Dermis microvascular lymphatic vessel endothelial cell (primary cell): ENCODE results near the gene MRPS35. TPM values are rescaled to one million over a fixed set of nuclear protein-coding genes. Genes with fewer than 3 reads are reported as not detected.
A peak's percentile ranks its signal among the peaks of the same experiment; 100 is the strongest.

Experiments used
- DNase-seq, 2 donors: peaks; one replicate each; pipeline versions ENCODE4 v3.0.0 to v3.0.0-alpha.2; 2010; ENCODE audit warnings: low read depth in 2 of 2
- total RNA-seq: library from RNA; depleted of rRNA; stranded (reverse); fragments of >200 nt; gene quantifications from 2 replicates; pipeline ENCODE4 v1.2.1, GENCODE V29; 2014

The MRPS35 gene
- total RNA-seq, 1 donor from 2014 or later = 33.8 TPM

GRCh38 chr12:27772328-27773049, 61.9 kb downstream of the MRPS35 start:
- DNase-seq = peak in 1 of 2 donors; percentile 33

- no peak for DNase-seq
Observed at GRCh38 chr12:27777141-27777540, 66.5 kb downstream of the MRPS35 start.

DNA sequence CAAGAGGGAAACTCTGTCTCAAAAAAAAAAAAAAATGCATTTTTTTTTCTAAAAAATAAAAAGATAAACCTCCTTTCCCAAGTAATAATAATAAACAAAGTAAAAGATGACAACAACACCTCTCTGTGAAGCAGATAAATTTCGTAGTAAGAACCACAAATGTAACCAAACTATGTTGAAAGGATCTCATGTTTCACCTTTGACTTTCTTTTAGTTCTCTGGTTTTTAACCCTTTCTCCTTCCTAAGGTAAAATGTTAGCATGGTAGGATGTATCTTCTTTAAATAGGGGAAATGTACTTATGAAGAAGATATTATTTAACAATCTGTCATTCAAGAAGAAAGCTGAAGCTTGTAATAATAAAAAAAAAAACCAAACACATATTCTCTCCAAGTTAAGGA, 67.6 kb downstream of the MRPS35 start:
- DNase-seq = no peak

DNA sequence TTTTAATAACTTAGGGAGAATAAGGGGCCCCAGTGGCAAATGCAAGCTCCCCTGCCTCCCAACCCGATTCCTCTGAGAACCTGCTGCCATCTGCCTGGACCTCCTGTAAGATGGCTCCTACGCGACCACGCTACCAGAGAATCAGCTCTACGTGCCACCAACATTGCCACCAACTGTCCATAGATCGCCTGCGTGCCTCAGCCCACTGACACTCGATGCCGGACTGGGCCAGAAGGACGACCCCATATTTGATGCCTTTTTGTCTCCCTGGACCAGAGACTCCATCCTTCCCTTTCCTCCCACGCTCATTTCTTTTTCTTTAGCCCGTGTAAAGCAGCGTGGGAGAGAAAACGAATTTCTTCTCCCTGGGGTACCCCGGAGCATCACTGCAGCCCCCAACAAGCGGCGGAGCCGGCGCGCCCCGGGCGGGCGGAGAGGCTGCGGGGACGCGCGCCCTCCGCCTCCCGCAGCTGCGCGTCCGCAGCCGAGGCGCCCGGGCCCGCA, 68.8 kb downstream of the MRPS35 start:
- peak in 1 of 2 donors; percentile 14 for DNase-seq

DNA sequence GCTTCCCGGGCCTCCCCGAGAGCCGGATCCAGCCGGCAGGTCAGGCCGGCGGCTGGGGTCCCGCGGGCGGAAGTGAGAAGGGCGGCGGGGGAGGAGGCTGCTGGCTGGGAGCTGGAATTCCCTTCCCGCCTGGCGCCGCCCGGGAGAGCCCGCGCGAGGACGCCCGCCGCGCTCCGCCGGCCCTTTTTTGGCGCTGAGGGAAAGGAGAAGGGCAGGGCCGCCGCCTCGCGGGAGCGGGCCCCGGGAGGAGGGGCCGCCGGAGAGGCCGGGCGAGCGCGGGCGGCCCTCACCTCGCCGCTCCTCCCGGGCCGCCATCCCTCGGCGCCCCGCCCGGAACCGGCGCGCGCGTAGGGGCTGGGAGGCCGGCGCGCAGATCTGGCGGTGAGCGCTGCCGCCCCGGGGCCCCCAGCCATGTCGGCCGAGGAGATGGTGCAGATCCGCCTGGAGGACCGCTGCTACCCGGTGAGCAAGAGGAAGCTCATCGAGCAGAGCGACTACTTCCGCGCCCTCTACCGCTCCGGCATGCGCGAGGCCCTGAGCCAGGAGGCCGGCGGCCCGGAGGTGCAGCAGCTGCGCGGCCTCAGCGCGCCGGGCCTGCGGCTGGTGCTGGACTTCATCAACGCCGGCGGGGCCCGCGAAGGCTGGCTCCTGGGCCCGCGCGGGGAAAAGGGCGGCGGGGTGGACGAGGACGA, 69.4 kb downstream of the MRPS35 start, which contains the start of the genes KLHL42 and MANSC4:
KLHL42 (plus strand) TSS at position 314 of the 692 bp plus-strand sequence; CDS start at position 412, 98 bp downstream.
MANSC4 (minus strand) TSS at position 317 of the 692 bp plus-strand sequence. CDS start 8,960 bp downstream, outside the sequence.
- peak; percentile 31 to 75 for DNase-seq

DNA sequence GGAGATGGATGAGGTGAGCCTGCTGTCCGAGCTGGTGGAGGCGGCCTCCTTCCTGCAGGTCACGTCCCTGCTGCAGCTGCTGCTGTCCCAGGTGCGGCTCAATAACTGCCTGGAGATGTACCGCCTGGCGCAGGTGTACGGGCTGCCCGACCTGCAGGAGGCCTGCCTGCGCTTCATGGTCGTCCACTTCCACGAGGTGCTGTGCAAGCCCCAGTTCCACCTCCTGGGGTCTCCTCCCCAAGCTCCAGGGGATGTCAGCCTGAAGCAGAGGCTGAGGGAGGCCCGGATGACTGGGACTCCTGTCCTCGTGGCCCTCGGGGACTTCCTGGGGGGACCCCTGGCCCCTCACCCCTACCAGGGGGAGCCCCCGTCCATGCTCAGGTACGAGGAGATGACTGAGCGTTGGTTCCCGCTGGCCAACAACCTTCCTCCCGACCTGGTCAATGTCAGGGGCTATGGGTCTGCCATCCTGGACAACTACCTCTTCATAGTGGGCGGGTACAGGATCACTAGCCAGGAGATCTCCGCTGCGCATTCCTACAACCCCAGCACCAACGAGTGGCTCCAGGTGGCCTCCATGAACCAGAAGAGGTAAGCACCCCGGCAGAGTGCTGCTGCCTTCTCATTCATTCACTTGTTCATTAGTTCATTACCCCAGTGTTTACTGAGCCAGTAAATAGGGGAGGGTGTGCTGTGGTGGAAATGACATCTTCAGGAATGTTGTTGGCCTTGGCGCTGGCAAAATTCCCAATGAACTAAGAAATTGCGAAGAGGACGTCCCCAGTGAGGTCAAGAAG, 70.2 kb downstream of the MRPS35 start:
- peak in 1 of 2 donors; percentile 58 for DNase-seq

GRCh38 chr12:27781680-27782079, 71.0 kb downstream of the MRPS35 start:
- no peak for DNase-seq

DNA sequence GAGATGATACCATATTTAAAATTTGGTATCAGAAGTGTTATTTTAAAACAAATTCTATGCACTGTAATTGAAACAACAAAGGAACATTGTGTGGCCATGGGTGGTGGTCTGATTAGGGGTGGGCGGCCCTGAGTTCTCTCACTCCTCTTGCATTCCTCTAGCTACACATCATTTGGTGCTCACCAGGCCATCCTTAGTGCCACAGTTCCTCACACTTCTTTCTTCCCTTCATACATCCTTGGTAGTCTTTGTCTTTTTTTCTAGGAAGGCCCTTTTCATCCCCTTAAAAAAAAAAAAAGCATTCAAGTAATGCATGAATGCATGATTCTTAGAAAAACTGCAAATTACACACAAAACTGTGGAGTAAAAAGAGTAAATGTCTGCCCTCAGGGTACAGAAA, 71.8 kb downstream of the MRPS35 start:
- no peak for DNase-seq

DNA sequence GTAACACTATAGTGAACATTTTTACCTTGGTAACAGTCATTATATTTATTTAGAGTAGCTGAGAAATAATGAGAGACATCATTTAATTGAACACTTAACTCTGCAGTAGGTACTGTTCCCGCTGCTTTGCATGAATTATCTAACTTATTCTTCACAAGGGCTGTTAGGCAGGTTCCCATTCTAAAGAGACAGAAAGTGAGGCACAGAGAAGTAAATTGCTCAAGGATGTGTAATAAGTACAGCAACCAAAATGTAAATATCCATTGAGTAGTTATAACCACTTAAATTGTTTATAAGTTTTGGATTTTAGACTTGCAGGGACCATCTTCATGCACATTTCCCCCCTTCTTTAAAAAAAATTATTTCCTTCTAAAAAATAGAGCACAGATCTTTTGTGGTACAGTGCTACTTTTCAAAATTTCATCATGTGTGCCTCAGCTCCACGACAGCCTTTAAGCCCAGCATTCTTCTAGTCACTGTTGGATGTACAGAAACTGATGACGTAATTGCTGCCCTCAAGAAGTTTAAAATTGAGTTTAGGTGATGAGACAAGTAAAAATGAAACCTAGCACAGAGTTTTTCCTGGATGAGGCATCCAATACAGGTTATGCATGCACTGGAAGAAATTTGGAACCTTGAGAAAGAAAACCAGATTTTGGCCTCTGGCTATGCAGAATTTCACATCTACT, 75.4 kb downstream of the MRPS35 start:
- DNase-seq = peak in 1 of 2 donors; percentile 34

GRCh38 chr12:27787559-27787958, 76.9 kb downstream of the MRPS35 start:
- no peak for DNase-seq

- DNase-seq = no peak
Observed at GRCh38 chr12:27790179-27790578, 79.5 kb downstream of the MRPS35 start.

DNA sequence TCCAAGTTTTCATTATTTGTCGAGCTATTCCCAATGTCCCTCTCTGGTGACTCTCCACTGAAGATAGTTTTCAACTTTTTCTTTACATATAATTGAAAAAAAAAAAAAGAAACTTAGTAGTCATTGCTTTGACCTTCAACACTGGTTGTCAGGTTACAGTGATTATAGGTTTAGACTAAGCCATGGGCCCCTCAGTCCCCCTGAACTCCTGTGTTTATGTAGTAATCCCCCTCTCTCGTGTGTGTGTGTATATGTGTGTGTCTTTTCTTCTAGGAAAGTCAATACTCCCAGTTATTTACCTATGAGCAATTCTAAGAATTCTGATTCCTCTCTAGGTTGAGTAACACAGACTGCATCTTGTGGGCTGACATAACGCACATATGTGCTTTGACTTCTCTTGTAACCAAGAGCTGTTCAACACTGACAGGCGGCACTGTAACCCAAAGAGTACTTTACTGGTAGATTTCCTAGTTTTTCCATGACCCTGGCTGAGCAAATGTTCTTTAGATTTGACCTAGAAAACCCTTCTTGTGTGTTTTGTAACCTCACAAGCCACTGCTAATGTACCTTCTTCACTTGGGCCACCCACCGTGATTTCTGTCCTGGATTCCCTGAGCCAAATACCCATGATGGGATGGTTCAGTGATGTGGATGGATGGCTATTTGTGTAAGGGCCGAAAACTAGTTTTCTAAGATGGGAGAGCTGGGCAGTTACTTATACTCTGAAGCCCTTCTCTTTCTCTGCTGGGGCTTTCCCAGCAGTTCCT, 84.4 kb downstream of the MRPS35 start:
- no peak for DNase-seq

DNA sequence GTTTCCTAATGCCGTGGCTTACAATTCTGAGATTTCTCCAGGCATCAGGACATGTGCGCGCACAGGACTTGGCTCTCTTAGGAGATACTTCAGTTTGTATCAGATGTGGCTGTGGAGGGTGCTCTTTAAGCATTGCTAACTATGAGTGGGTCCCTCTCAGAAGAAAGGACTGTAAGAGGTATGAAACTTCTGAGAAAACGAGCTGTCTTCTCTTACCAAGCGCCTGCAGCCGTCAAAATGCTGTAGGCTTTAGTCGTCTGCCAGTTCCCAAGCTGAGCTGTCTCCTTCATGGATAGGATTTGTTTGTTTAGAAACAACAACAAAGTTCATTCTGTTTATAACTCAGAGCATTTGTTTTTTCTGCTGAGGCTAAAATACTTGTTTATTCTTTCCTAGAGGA, 85.5 kb downstream of the MRPS35 start:
- DNase-seq = no peak

DNA sequence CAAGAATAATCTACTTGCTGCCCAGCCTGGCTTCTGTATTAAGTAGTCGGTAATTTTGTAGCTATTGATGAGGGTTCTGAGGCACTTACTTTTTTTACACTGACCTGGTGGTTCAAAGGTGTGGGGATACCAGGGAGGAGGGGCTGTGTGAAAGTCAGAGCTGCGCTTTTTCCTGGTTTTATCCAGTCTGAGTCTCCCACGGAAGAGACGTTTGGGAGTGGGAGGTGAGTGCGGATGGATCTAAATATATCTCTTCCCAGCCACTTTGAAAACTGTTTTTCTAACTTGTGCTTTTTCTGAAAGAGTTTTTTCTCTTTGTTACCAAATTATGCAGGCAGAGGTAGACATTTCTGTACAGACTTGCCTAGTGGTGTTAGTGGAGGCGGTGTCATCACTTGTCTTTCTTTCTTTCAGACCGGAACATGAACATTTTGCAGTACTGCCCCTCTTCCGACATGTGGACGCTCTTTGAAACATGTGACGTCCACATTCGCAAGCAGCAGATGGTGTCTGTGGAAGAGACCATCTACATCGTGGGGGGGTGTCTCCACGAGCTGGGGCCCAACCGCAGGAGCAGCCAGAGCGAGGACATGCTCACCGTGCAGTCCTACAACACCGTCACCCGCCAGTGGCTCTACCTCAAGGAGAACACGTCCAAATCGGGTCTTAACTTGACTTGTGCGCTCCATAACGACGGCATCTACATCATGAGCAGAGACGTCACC, 86.8 kb downstream of the MRPS35 start:
- DNase-seq = no peak

- DNase-seq = no peak
Observed at GRCh38 chr12:27800819-27801218, 90.2 kb downstream of the MRPS35 start.

DNA sequence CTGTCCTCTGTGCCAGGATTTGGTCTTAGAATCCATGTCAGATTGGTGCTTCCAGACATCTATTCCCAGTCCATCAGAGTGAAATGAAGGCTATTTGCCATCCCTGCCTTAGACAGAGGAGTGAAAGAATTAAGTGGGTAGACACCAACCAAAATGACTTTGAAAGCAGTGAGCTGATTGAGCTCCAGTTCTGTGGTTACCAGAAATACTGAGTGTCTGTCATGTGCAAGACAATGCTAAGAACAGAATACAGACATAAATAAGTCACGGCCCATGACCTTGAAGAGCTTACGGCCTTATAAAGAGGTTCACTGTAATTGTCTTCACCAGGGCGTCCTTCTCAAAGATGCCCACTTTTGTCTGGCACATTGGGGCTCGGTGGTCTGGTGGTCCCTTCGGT, 91.0 kb downstream of the MRPS35 start:
- DNase-seq = no peak

GRCh38 chr12:27802511-27802910, 91.9 kb downstream of the MRPS35 start:
- no peak for DNase-seq

GRCh38 chr12:27802936-27803335, 92.3 kb downstream of the MRPS35 start:
- DNase-seq = no peak

DNA sequence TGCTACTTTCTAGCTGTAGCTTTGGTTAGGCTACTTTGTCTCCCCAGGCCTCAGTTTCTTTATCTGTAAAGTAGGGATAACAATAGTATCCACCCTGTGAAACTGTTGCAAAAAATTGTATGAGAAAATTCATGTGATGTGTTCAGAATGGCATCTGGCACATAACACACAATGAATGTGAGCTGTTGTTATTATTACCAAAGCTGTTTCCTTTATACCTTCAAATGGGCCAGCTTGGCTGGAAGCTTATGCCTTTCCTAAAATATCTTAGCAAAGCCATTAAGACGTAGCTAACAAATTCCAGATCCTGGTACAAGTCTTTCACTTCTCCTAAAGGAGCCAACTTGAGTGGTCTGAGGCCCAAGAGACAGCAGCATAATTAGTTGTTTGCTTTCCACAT, 94.6 kb downstream of the MRPS35 start:
- peak in 1 of 2 donors; percentile 41 for DNase-seq
